Stimulated activated CD8-positive, alpha-beta memory T cell treated with anti-CD3 and anti-CD28 coated beads, Interleukin-4, amount 100 ng/mL, for 1 hour (primary cell): ENCODE results near the gene BNIP1.
"Not testable (repeated sequence)": the region's sequence is repeated elsewhere in the genome, so short reads cannot be mapped to it uniquely, and the experiment has no call there.

Experiments used
- DNase-seq, 2 donors: peaks; one replicate each; pipeline ENCODE4 v3.0.0-alpha.2; 2020; ENCODE audit warnings: low read depth in 2 of 2, low spot score in 1 of 2

Gene BNIP1, protein sequence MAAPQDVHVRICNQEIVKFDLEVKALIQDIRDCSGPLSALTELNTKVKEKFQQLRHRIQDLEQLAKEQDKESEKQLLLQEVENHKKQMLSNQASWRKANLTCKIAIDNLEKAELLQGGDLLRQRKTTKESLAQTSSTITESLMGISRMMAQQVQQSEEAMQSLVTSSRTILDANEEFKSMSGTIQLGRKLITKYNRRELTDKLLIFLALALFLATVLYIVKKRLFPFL

DNA sequence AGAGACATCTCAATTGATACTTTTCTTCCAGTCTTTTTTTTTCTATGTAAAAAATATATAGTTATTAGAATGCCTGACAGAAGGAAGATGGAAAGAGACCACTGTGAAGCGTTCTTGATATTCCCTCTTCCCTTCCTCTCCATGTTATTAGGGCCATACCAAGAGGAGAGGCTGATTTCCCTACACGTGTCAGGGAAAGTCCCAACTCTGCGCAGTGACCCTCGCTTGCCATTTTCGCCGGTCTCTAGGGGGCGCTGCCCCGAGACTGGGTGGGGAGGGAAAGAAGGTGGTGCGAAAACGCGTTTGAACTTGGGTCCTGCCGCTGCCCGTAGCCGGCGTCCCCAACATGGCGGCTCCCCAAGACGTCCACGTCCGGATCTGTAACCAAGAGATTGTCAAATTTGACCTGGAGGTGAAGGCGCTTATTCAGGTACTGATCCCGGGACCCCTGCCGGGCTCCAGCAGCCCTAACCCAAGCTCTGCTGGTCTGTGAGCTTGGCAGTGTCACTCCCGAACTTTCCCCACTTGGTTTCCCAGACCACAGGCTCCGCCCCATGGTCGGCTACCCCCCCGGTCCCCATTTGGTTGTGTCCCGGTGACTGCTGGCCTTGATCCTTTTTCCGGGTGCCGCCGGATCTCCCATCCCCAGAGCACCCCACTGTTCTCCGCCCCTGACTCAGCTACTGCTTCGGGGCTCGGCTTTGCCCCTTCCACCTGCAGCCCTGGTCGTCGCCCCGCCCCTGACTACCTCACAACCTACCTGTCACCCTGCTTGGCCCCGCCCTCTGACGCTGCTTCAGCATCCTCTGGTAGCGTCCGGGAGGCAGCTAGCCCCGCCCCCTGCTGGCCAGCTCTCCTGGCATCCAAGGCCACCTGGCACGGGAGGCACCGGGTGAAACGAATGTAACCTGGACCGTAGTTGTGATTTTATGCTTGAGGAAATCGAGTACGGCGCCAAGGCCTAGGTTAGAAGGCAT, at the start of gene BNIP1:
Gene BNIP1 (plus strand): TSS at position 332 of the 977 bp plus-strand sequence. CDS start 15 bp downstream, at position 347.
- peak; percentile 91 to 93 for DNase-seq

DNA sequence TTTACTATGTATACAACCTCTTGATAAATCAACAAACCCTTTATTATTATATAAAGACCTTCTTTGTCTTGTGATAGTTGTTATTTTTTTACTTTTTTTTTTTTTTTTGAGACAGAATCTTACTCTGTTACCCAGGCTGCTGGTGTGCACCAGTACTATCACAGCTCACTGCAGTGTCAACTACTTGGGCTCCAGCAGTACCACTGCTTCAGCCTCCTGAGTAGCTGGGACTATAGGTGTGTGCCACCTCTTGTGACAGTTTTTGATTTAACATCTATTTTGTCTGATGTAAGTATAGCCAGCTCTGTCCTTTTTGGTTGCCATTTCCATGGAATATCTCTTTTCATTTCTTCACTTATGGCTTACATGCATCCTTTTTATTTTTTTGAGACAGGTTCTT, 45.5 kb upstream of the BNIP1 start:
- DNase-seq: no peak

DNA sequence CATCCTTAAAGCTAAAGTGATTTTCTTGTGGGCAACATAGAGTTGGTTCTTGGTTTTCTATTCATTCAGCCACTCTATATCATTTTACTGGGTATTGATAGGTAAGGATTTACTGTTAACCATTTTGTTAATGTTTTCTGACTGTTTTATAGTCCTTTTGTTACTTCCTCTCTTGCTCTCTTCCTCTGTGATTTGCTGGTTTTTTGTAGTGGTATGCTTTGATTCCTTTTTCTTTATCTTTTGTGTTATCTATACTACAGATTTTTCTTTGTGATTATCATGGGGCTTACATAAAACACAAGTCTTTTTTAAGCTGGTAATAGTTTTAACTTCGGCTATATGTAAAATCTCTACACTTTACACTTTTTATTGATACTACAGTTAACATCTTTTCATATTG, 44.9 kb upstream of the BNIP1 start:
- no peak for DNase-seq

DNA sequence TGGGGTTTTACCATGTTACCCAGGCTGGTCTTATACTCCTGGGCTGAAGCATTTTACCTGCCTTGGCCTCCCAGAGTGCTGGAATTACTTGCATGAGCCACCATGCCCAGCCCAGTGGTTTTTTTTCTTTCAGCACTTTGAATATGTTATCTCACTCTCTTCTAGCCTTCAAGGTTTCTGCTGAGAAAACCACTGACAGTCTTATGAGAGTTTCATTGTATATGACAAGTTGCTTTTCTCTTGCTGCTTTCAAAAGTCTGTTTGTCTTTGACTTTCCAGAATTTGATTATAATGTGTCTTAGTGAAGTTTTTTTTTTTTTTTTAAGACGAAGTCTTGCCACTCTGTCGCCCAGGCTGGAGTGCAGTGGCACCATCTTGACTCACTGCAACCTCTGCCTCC, 43.1 kb upstream of the BNIP1 start:
- no peak for DNase-seq

DNA sequence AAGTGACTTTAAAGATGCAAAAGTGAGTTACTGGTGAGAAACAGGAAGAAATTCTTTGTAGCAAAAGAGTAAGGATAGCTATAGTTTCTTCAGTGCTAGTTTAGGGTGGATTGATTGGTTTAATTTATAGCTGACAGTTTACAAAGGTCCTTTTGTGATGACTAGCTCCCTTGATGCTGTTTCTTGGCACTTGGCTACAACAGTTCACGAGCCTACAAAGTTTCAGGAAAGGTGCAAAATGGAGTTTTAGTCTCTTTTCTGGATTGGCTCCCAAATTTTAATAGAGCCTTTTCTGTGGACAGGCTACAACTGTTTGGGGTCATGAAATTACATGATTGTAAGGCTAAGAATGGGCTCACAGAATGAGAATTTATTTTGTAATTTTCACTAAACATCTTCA, 40.9 kb upstream of the BNIP1 start:
- no peak for DNase-seq

DNA sequence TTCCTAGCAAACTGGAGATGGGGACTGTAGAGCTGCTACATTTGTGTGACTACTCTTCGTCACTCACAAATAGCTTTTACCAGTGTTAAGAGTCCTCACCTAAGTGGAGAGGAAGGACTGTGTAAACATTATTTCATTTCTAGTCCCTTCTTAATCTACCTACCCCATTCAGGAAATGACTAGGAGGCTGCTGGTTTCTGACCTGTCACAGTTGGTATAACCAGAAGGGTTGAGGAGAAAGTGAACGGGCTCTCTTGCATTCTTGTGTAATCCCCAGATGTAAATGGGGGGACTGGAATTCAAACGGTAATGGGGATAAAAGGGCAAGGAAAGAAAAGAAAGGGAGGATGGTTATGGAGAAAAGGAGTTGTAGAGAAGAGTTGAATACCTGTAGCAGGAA, 35.4 kb upstream of the BNIP1 start:
- DNase-seq: no peak

DNA sequence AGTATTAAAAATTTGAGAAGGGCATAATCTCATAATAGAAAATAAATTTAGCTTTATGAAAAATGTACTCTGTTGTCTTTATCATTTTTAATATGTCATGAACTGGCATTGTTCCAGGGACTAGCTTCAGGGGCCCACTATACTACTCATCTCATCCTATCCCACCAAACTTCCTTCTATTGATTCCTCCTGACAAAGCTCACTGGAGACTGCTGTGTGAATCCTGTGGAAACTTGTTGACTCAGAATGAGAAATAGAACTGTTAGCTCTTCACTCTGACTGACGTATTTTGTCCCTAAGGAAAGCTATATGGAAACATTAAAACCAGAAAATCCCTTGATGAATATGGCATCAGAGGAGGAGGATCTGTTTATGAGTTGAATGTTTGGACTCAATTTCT, 29.8 kb upstream of the BNIP1 start:
- DNase-seq: no peak

DNA sequence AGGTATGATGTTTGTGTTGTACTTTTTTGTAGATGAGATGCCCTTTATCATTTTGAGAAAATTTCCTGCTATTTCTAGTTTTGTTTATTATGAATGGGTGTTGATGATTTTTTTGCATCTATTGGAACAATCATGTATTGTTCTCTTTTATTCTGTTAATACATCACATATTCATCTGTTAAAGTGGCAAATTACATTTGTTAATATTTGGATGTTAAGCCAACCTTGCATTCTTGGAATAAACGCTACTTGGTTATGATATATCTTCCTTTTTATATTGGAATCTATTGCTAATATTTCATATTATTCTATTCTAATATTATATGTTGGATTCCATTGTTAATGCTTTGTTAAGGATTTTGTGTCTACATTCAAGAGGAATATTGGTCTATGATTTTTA, 24.6 kb upstream of the BNIP1 start:
- DNase-seq: no peak

DNA sequence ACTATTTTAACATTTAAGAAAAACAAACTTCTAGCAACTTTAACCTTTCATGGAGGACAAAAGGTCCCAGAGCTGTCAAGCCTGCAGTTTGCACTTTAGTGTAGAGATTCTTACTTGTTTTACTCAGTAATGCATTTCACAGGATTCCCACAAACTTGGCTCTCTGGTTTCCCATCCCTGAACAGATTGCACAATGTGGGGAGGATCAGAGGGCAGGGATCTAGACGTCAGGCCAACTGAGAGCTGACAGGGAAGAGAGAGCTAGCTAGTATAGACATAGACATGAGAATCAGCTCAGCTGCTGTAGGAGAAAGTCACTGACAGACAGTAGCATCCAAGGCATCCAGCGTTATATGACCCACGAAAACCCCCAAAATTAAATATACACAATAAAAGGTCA, 20.9 kb upstream of the BNIP1 start:
- no peak for DNase-seq

DNA sequence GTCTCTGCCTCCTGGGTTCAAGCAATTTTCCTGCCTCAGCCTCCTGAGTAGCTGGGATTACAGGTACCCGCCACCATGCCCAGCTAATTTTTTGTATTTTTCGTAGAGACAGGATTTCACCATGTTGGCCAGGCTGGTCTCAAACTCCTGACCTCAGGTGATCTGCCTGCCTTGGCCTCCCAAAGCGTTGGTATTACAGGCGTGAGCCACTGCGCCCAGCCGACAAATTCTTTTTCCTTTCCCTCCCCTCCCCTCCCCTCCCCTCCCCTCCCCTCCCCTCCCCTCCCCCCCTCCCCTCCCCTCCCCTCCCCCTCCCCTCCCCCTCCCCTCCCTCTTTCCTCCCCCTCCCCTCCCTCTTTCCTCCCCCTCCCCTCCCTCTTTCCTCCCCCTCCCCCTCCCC, 12.2 kb upstream of the BNIP1 start:
- not testable (repeated sequence) for DNase-seq

DNA sequence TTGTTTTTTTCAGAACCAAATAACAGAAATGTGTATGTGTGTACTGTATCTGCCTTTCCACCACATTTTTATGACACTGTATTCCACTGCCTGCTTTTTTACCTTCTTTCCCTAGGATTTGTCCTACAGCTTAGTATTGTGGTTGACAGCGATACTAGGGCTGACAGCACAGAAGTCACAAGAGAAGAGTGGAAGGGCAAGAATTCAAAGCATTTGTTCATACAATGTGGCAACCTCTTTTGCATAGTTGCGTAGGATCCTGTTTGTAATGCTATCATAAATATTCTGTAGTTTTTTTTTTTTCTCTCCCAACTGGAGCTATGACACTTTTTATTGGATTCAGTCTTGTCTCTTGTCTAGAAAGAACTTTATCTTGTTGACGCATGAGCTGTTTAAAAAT, 5.6 kb upstream of the BNIP1 start:
- DNase-seq: no peak

DNA sequence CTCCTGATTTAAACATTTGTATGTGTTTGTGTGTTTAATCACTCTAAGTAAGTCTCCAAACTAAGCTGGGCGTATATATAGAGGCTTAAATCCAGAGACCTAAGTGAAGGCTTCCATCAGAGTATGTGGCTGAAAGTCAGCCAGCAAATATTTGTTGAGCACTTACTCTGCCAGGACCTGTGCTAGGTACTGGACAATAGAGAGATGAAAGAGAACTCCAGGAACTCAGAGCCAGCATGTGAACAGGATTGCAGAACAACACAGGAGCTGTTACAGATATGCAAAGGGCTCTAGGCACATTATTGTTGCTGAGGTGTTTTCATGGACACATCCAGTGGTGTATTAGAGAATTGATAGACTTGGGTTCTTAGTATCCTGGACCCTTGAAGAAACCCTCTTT, 4.7 kb upstream of the BNIP1 start:
- no peak for DNase-seq

DNA sequence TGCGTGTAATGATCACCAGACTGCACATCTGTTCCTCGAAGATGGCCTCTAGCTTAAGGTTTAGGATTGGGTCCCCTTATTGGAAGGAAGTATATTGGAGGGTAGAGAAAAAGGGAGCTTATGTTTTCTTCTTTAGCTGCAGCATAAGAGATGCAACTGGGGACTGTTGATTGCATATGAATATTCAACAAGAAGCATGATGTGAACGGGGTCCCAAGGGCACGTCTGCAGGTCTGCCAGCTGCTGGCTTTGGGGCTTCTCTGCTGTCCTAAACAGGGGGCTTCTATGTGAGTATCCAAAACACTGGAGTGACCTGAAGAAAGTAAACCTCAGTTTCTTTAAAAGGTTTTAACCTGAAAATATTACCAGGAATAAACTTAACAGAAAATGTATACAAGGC, 3.6 kb upstream of the BNIP1 start:
- no peak for DNase-seq

DNA sequence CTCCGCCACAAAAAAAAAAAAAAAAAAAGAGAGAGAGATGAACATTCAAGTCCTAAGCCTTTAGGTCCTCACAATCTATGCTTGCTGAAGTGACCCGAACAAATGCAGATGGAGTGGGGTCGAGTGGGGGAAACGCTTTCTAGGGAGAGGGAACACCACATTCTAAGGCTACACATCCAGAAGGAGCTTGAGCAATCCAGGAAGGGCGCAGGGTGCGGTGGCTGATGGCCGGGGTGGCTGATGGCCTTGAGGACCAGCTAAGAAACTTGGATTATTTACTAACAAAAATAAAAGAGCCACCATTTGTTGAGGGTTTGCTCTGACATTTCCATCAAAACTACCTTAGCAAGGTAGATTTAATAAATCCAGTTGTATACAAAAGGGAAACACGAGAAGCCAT, 764 bp upstream of the BNIP1 start:
- no peak for DNase-seq

DNA sequence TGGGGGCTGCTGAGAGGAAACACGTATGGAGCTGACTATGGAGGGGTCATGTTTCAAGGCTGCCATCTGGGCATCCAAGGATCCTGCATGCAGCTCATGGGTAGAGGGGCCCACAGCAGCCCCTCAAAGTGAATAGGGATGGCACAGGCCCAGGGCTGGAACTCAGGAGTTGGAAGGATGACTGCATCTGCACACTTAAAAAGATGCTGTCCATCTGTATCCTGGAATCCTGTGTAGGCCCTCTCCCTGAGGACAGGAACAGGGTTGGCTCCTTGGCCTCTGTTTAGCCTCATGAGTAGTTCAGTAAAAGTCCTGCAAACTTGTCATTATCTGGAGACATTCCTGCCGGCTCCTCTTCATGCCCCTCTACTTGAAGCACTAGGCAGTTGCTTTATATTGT, 4.0 kb downstream of the BNIP1 start:
- no peak for DNase-seq

DNA sequence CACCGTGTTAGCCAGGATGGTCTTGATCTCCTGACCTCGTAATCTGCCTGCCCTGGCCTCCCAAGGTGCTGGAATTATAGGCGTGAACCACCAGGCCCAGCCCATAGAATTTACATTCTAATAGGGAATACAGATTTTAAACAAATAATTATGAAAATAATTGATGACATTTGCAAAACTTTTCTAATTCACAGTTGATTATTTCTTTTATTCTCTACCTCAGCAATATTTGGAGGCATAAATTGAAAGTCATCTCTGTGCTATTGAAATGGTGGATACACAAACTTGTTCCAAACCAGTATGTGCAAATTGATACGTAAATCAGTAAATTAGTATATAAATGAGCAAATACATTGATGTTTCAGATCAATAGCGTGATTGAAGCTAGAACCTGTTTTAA, 8.2 kb downstream of the BNIP1 start:
- DNase-seq: no peak

DNA sequence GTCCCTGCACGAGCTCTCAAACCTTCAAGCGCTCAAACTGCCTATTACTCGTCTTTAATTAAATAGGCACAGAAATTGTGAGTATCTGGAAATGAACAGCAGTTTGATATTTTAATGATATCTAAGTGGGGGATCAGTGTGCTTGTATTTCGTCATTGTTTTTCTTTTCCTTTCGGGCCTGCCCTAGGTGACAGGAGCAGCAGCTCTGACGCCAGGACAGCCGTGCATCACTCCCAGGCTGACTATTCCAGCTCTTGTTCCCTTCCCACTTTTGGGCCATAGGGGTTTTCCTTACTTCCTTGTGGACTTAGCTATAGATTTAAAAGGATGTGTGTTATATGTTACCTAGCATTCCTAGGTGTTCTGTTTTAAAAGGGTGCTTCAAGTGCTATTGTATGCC, 9.5 kb downstream of the BNIP1 start:
- no peak for DNase-seq

DNA sequence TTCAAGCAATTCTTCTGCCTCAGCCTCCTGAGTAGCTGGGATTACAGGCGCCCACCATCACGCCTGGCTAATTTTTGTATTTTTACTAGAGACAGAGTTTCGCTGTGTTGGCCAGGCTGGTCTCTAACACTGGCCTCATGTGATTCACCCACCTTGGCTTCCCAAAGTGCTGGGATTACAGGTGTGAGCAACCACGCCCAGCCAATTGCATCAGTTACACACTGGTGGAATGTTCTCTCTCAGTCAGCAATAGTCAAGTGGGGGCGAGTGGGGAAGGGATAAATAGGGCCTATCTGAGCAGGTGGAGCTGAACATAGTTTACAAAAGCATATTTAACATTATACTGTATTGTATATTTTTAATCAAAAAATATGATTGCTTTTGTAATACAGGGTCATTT, 10.3 kb downstream of the BNIP1 start:
- not testable (repeated sequence) for DNase-seq

DNA sequence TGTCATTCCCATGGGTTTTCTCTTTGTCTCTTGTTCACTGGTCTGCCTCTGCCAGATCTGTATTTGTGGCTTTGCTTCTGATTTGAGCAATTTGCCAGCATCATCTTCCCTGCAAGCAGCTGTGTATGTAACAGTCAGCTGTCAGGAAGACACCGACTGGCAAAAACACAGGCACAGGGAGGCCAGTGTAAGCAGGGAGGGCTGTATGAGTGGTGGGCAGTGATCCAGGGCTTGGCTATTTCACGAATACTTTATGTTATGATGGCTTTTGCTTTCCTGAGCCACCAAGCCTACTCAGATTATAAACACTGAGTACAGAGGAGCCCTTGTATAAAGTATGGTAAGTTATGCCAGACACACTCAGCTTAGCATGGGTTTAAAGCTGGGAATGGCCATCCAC, 11.6 kb downstream of the BNIP1 start:
- DNase-seq: no peak

DNA sequence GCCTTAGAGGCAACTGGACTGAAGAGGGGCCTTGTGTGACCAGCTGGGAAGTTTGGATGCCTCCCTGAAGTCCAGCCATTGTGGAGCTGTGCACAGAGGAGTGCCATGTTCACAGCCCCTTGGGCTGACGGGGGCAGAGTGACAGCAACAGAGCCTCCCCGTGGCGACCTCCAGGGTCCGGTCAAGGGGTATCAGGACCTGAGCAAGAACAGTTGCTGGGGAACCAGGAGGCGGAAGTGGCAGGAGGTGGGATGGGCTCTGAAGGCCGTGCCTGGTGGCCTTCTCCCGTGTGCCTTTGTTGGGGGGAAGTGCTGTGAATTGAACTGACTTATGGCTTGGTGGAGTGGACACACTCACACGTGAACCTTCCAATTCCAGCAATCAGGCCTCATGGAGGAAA, 14.0 kb downstream of the BNIP1 start:
- no peak for DNase-seq

DNA sequence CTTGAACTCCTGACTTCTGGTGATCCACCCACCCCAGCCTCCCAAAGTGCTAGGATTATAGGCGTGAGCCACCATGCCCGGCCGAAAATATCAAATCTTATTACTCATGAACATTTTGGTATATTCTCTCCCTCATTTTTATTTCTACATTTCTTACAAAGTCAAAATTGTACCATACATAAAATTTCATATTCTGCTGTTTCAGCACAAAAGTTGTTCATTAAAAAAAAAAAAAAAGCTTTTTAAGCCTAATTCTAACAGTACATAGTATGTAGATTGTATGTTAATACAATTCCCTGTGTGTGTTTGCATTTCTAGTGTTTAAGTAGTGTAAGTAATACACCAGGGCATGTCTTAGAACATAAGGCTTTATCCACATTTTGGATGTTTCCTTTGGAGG, 14.9 kb downstream of the BNIP1 start:
- DNase-seq: no peak

DNA sequence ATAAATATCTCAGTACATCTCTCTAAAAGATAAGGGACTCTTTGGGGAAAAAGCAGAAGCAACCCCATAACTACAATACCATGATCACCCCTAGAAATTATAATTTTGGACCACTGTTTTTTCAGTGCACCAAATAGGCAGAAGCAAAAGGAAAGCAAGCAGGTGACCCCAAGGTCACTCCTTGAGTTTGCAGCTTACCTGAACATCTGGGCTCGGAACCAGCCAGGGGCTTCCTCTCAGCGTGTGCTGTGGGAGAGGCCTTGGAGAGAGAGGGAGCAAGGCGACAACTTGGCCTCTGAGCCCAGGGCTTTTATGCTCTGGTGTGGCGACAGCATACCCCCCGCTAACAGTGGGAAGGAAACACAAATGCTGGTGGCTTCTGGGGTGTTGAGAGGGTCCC, 16.8 kb downstream of the BNIP1 start:
- no peak for DNase-seq

DNA sequence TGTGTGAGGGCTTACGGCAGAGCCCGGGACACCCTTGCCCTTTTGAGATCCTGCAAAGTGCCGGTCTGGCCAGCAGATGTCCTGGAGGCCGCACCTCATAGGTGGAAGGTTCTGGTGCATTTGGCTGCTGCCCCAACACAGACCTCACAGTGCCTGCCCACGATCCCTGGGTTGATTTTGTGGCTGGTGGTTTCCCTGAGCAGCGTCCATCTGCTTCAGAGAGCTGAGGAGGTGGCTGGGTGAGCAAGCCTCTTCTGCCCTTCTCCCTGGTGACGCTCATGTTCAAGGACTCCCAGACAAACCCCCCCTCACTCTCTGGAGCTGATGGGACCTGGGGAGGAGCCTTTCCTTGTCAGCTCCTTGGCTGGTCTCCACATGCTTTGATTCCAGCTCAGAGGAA, 18.9 kb downstream of the BNIP1 start:
- no peak for DNase-seq
